ENCODE measurements around the gene DRC7. TPM values are rescaled to one million over a fixed set of nuclear protein-coding genes. Genes with fewer than 3 reads are reported as not detected.

DRC7 gene
- total and polyA plus RNA-seq, 9 of the 15 experiments (the other 6 are each of a cell fraction or from before 2014, with no cell fraction given), result 0.04 to 0.33 (median 0.12) TPM; not detected in 3

DNA sequence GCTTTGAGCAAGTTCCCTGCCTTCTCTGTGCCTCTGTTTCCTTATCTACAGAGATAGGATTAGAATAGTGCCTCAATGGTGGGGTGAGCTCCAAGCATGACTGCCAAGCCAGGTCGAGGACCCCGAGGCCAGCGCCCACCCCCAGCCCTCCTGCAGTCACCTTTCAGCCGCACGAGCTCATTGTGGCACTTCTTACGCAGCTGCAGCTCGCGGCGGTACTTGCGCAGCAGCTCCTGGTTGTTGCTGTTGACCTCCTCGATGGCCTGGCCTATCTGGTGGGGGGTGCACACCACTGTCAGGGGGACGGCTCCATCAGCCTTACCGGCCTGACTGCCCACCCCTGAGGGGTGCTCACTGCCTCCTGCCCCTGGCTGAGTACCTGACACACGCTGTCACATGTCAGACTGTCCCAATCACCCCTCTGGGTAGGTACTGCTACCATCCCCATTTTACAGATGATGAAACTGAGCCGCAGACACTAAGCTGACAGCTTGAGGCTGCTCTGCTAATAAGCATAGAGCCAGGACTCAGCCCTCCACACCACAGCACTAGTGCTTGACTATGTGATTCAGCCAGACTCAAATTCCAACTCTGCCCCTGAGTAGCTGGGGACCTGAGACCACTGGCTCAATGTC lies 72.2 kb downstream of the DRC7 start:
- Histone ChIP-seq H3K9ac (ENCODE audit: insufficient read depth in 1 of 2, low read depth in 2 of 2, low read length in 2 of 2) (no peak overlapping the region; a peak in 1 of 4 replicates), H3K27me3 (ENCODE audit: control insufficient read depth in 2 of 2, insufficient read depth in 2 of 2, low read length in 2 of 2) (no peaks in the 10 kb centered on the region), H3K4me3 (no peak overlapping the region), H3K27ac (ENCODE audit: extremely low read depth, low read depth, low read length) (no peak overlapping the region), H4K20me1 (replicated peaks; ENCODE audit: control insufficient read depth, insufficient read depth, low read length) (no peaks in the 10 kb centered on the region), H2AFZ (ENCODE audit: low read depth, low read length) (no peak overlapping the region), H3K4me2 (ENCODE audit: insufficient read depth, low read length) (no peak overlapping the region), H3K9me1 (ENCODE audit: control insufficient read depth, insufficient read depth, low read length) (no peaks in the 10 kb centered on the region), H3K9me3 (replicated peaks; ENCODE audit: control insufficient read depth, insufficient read depth, low read depth, low read length) (no peaks in the 10 kb centered on the region), H3K79me2 (ENCODE audit: control insufficient read depth, insufficient read depth, low read length) (no peaks in the 10 kb centered on the region), H3K36me3 (ENCODE audit: control insufficient read depth, insufficient read depth, low read length) (peaks cover 86% of the 10 kb centered on the region), H3K4me1 (replicated peaks in 1 of 2; ENCODE audit: control insufficient read depth in 2 of 2, insufficient read depth in 2 of 2, low read length in 2 of 2) (peaks cover 4 to 20% of the 10 kb centered on the region in 2 experiments; a peak in 3 of 5 replicates)
- ATAC-seq (no peak), FAIRE-seq (no peak), DNase-seq (ENCODE audit: extremely low read depth in 1 of 4, low spot score in 3 of 4) (no peak)
- ChIA-PET POLR2A (interaction anchor here (0.6 to 0.9 kb wide), 3 partner anchors 13 to 44 kb away, joined by 3 read pairs; no protein-coding TSS in a partner anchor), CTCF (ENCODE audit: low intra/inter-chr PET ratio) (interaction anchor here (0.7 kb wide), 1 partner anchor 234 kb away, joined by 3 read pairs; the partner anchor contains the start of gene ZNF319)
- intact Hi-C loops (cut with micrococcal nuclease), result no loop called here
- BruUV-seq (replicated peaks), result no TSS peak
- TF ChIP-seq SMARCA5 (IDR thresholded peaks at IDR 0.05), result 0 out of 2 replicates have a peak, but pooled peaks have one; percentile 43
- TF ChIP-seq, protein P1, sequence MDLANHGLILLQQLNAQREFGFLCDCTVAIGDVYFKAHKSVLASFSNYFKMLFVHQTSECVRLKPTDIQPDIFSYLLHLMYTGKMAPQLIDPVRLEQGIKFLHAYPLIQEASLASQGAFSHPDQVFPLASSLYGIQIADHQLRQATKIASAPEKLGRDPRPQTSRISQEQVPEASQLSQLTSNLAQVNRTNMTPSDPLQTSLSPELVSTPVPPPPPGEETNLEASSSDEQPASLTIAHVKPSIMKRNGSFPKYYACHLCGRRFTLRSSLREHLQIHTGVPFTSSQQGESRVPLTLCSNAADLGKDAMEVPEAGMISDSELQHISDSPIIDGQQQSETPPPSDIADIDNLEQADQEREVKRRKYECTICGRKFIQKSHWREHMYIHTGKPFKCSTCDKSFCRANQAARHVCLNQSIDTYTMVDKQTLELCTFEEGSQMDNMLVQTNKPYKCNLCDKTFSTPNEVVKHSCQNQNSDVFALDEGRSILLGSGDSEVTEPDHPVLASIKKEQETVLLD (IDR thresholded peaks at IDR 0.05), result no peak
- TF ChIP-seq BCOR (IDR thresholded peaks at IDR 0.05), result peak; percentile 27; the same call in 1 of the 2 replicates
- 85% methylated on average over 14 of the region's 15 CpGs for WGBS (ENCODE audit: insufficient coverage, low coverage, missing lambda C conversion rate)
- in situ Hi-C loops (cut with MboI), result no loop called here
